ENCODE results near the gene LRRTM2. TPM values are rescaled to one million over a fixed set of nuclear protein-coding genes. Genes with fewer than 3 reads are reported as not detected.

The LRRTM2 gene
- total RNA-seq, 4 donors from 2014 or later, result under 0.01 to 0.87 (median 0.31) TPM

Other genes with a start within 250 kb of the LRRTM2 start
- gene CTNNA1, start 121.9 kb downstream of the LRRTM2 start, total RNA-seq, result 100 to 1,000 TPM; 289 to 425 (median 365) TPM

All from gastroesophageal sphincter (tissue), 4 donors.